ENCODE measurements around the gene CANT1. TPM values are rescaled to one million over a fixed set of nuclear protein-coding genes. Genes with fewer than 3 reads are reported as not detected.

CANT1 gene
- total RNA-seq, 4 donors from 2014 or later, result 24.0 to 34.8 (median 30.3) TPM

- no peak for TF ChIP-seq CTCF (IDR thresholded peaks at IDR 0.05)
- ATAC-seq (ENCODE audit: low FRiP score) (peak; percentile 53), DNase-seq (ENCODE audit: low spot score) (no peak)
Observed at GRCh38 chr17:78986048-78986648, 23.4 kb downstream of the CANT1 start.

GRCh38 chr17:78985395-78985794 is 24.2 kb downstream of the CANT1 start:
- DNase-seq (ENCODE audit: low spot score) (no peak), ATAC-seq (ENCODE audit: low FRiP score) (no peak)
- no peak for TF ChIP-seq CTCF (IDR thresholded peaks at IDR 0.05)

GRCh38 chr17:78981010-78981888 is 28.3 kb downstream of the CANT1 start:
- ATAC-seq (ENCODE audit: low FRiP score) (no peak), DNase-seq (ENCODE audit: low spot score) (no peak)
- TF ChIP-seq CTCF (IDR thresholded peaks at IDR 0.05), result no peak

GRCh38 chr17:78980624-78980972 is 29.0 kb downstream of the CANT1 start:
- DNase-seq (ENCODE audit: low spot score) (no peak), ATAC-seq (ENCODE audit: low FRiP score) (no peak)
- no peak for TF ChIP-seq CTCF (IDR thresholded peaks at IDR 0.05)

GRCh38 chr17:78979780-78980623 is 29.6 kb downstream of the CANT1 start, which contains the start of gene LGALS3BP:
TSS of gene LGALS3BP (minus strand) at chr17:78979923. CDS start at chr17:78977191, 2,732 bp downstream.
- ATAC-seq (ENCODE audit: low FRiP score) (peak; percentile 82), DNase-seq (ENCODE audit: low spot score) (peak; percentile 44)
- no peak for TF ChIP-seq CTCF (IDR thresholded peaks at IDR 0.05)

GRCh38 chr17:78977997-78978973 is 31.3 kb downstream of the CANT1 start:
- no peak for TF ChIP-seq CTCF (IDR thresholded peaks at IDR 0.05)
- no peak for DNase-seq (ENCODE audit: low spot score)
- no peak for ATAC-seq (ENCODE audit: low FRiP score)

All from omental fat pad (tissue), 4 donors.